GM23248 (cell line): Measurements from ENCODE around the gene EDAR. TPM values are rescaled to one million over a fixed set of nuclear protein-coding genes. Genes with fewer than 3 reads are reported as not detected.

Experiments
- DNase-seq: peaks from one replicate; pipeline ENCODE4 v3.0.0-alpha.2; 2015
- H2AFZ ChIP-seq: fragments of 200-600 bp; sonication (generic); 2 replicates; pipeline ENCODE4 v1.6.1; 2016; ENCODE audit warnings: antibody characterized with exemption
- H3F3A ChIP-seq: fragments of 200-600 bp; sonication (generic); 2 replicates; pipeline ENCODE4 v1.6.1; 2016; ENCODE audit warnings: mild to moderate bottlenecking, antibody characterized with exemption, mixed run types; ENCODE audit not compliant: insufficient read depth
- H3K27ac ChIP-seq: fragments of 200-600 bp; sonication (generic); 2 replicates; pipeline ENCODE4 v1.5.1; 2016; ENCODE audit warnings: mild to moderate bottlenecking
- H3K27me3 ChIP-seq: fragments of 200-600 bp; sonication (generic); replicated peaks from 2 replicates; pipeline ENCODE4 v1.6.1; 2016; ENCODE audit warnings: mild to moderate bottlenecking; ENCODE audit not compliant: insufficient read depth
- H3K36me3 ChIP-seq: fragments of 200-600 bp; sonication (generic); 2 replicates; pipeline ENCODE4 v1.6.1; 2016; ENCODE audit warnings: low read depth, mild to moderate bottlenecking
- H3K4me1 ChIP-seq: fragments of 200-600 bp; sonication (generic); 2 replicates; pipeline ENCODE4 v1.6.1; 2016; ENCODE audit warnings: mild to moderate bottlenecking; ENCODE audit not compliant: insufficient read depth
- H3K4me2 ChIP-seq: fragments of 200-600 bp; sonication (generic); one replicate; pipeline ENCODE4 v1.6.1; 2016; ENCODE audit warnings: mild to moderate bottlenecking; ENCODE audit not compliant: unreplicated experiment
- H3K4me3 ChIP-seq: fragments of 200-600 bp; sonication (generic); 2 replicates; pipeline ENCODE4 v1.5.1; 2016; ENCODE audit warnings: mild to moderate bottlenecking
- H3K79me2 ChIP-seq: fragments of 200-600 bp; sonication (generic); 2 replicates; pipeline ENCODE4 v1.6.1; 2016; ENCODE audit warnings: mild to moderate bottlenecking; ENCODE audit not compliant: insufficient read depth
- H3K9ac ChIP-seq: fragments of 200-600 bp; sonication (generic); 2 replicates; pipeline ENCODE4 v1.6.1; 2016; ENCODE audit warnings: mild to moderate bottlenecking
- H3K9me2 ChIP-seq: fragments of 200-600 bp; sonication (generic); 2 replicates; pipeline ENCODE4 v1.6.1; 2016; ENCODE audit warnings: mixed run types, mild to moderate bottlenecking, moderate library complexity; ENCODE audit not compliant: insufficient read depth
- H3K9me3 ChIP-seq: fragments of 200-600 bp; sonication (generic); one replicate; pipeline ENCODE4 v1.6.1; 2017; ENCODE audit warnings: low read depth
- H4K20me1 ChIP-seq: fragments of 200-600 bp; sonication (generic); 2 replicates; pipeline ENCODE4 v1.6.0; 2016; ENCODE audit not compliant: insufficient read depth
- EZH2 ChIP-seq: fragments of 200-600 bp; sonication (generic); IDR thresholded peaks from 2 replicates; pipeline ENCODE4 v1.6.1; 2018; ENCODE audit warnings: antibody characterized with exemption, mild to moderate bottlenecking; ENCODE audit not compliant: insufficient read depth, poor library complexity, severe bottlenecking
- EZH2phosphoT487 ChIP-seq: fragments of 200-600 bp; sonication (generic); IDR thresholded peaks from 2 replicates; pipeline ENCODE4 v1.6.1; 2018; ENCODE audit warnings: antibody characterized with exemption, moderate library complexity, mild to moderate bottlenecking, low read depth; ENCODE audit not compliant: insufficient read depth
- WGBS, 2 experiments: methylation state at CpG; one replicate each; pipeline ENCODE4 v1.1.6; 2015 to 2017; ENCODE audit warnings: low lambda C conversion rate in 2 of 2, low coverage in 1 of 2; ENCODE audit errors: missing lambda C conversion rate in 2 of 2; 5-methylcytosine and 5-hydroxymethylcytosine counted together
- in situ Hi-C: fragments of 300-500 bp; cut with MboI; formaldehyde crosslinking; loops from 2 replicates; pipeline ENCODE4 v1.15.0; 2020
- polyA plus RNA-seq: library from polyadenylated mRNA; unstranded; fragments of >200 nt; fragmentation: Nextera tagmentation; extraction: Ambion mirVana; gene quantifications from 2 replicates; pipeline ENCODE4 v1.2.1, GENCODE V29; 2016
- total RNA-seq: library from RNA; depleted of rRNA; stranded (reverse); fragments of >200 nt; shearing (Covaris generic); gene quantifications from 2 replicates; pipeline ENCODE4 v1.2.3, GENCODE V29; 2014

Gene EDAR
- total and polyA plus RNA-seq, 2 experiments from 2014 or later, result not detected

GRCh38 chr2:108972663-108973062 lies 16.4 kb downstream of the EDAR start:
- peaks cover 36% of the 10 kb centered on the region for H3K27me3 ChIP-seq
- 81 to 88% methylated on average over 6 of the region's 6 CpGs for WGBS, 2 experiments
- in situ Hi-C loops, result no loop called here
- H3K79me2 ChIP-seq, result no peaks in the 10 kb centered on the region
- H3K36me3 ChIP-seq, result no peaks in the 10 kb centered on the region
- no peak overlapping the region for H2AFZ ChIP-seq
- TF ChIP-seq EZH2phosphoT487, result no peak
- no peak for TF ChIP-seq EZH2
- 0 out of 2 replicates have a peak, but pooled peaks cover 5% of the 10 kb centered on the region for H3F3A ChIP-seq
- H3K4me3 ChIP-seq, result no peak overlapping the region
- H3K4me1 ChIP-seq, result peaks cover 6% of the 10 kb centered on the region; the same call in 1 of the 2 replicates
- H3K9me2 ChIP-seq, result no peaks in the 10 kb centered on the region
- H3K27ac ChIP-seq, result no peak overlapping the region
- no peak overlapping the region for H3K9ac ChIP-seq
- no peak for DNase-seq
- no peaks in the 10 kb centered on the region for H3K9me3 ChIP-seq
- H3K4me2 ChIP-seq, result no peak overlapping the region
- no peaks in the 10 kb centered on the region for H4K20me1 ChIP-seq

- Histone ChIP-seq H3K4me2 (peak overlapping the region; percentile 17), H3K9ac (no peak overlapping the region), H3K4me1 (peaks cover 6% of the 10 kb centered on the region; the same call in 1 of the 2 replicates), H2AFZ (peak overlapping the region; percentile 43), H4K20me1 (no peaks in the 10 kb centered on the region), H3K9me3 (no peaks in the 10 kb centered on the region), H3K4me3 (no peak overlapping the region), H3K79me2 (no peaks in the 10 kb centered on the region), H3K36me3 (no peaks in the 10 kb centered on the region), H3K9me2 (no peaks in the 10 kb centered on the region), H3K27me3 (peaks cover 43% of the 10 kb centered on the region), H3F3A (0 out of 2 replicates have a peak, but pooled peaks cover 5% of the 10 kb centered on the region), H3K27ac (no peak overlapping the region)
- 12% methylated on average over 22 of the region's 22 CpGs for WGBS, 2 experiments
- in situ Hi-C loops, result no loop called here
- DNase-seq, result peak; percentile 85
- TF ChIP-seq EZH2phosphoT487, result no peak
- TF ChIP-seq EZH2, result no peak
These were observed 17.1 kb downstream of the EDAR start for GRCh38 chr2:108971661-108972566.

GRCh38 chr2:108970369-108970768 lies 18.7 kb downstream of the EDAR start:
- H3F3A ChIP-seq, result 0 out of 2 replicates have a peak, but pooled peaks cover 5% of the 10 kb centered on the region
- no peak overlapping the region for H3K4me3 ChIP-seq
- H3K9me3 ChIP-seq, result no peaks in the 10 kb centered on the region
- H4K20me1 ChIP-seq, result no peaks in the 10 kb centered on the region
- WGBS, 2 experiments, result 87 to 89% methylated on average over 1 of the region's 1 CpG
- no peaks in the 10 kb centered on the region for H3K79me2 ChIP-seq
- no peak overlapping the region for H2AFZ ChIP-seq
- no peaks in the 10 kb centered on the region for H3K36me3 ChIP-seq
- no peak for DNase-seq
- no peaks in the 10 kb centered on the region for H3K9me2 ChIP-seq
- H3K9ac ChIP-seq, result no peak overlapping the region
- TF ChIP-seq EZH2phosphoT487, result no peak
- no peak for TF ChIP-seq EZH2
- in situ Hi-C loops, result no loop called here
- H3K27ac ChIP-seq, result no peak overlapping the region
- H3K4me1 ChIP-seq, result peaks cover 6% of the 10 kb centered on the region; the same call in 1 of the 2 replicates
- no peak overlapping the region for H3K4me2 ChIP-seq
- H3K27me3 ChIP-seq, result peaks cover 36% of the 10 kb centered on the region

GRCh38 chr2:108969856-108970255 lies 19.2 kb downstream of the EDAR start:
- no peak overlapping the region for H3K4me2 ChIP-seq
- H3K79me2 ChIP-seq, result no peaks in the 10 kb centered on the region
- TF ChIP-seq EZH2phosphoT487 (no peak), EZH2 (no peak)
- H3K4me3 ChIP-seq, result no peak overlapping the region
- H3K36me3 ChIP-seq, result no peaks in the 10 kb centered on the region
- H3K4me1 ChIP-seq, result peaks cover 6% of the 10 kb centered on the region; the same call in 1 of the 2 replicates
- DNase-seq, result no peak
- peaks cover 35% of the 10 kb centered on the region for H3K27me3 ChIP-seq
- H3K27ac ChIP-seq, result no peak overlapping the region
- no peaks in the 10 kb centered on the region for H3K9me2 ChIP-seq
- no peak overlapping the region for H3K9ac ChIP-seq
- no peaks in the 10 kb centered on the region for H3K9me3 ChIP-seq
- H3F3A ChIP-seq, result 0 out of 2 replicates have a peak, but pooled peaks cover 5% of the 10 kb centered on the region
- 72 to 79% methylated on average over 6 of the region's 6 CpGs for WGBS, 2 experiments
- no peaks in the 10 kb centered on the region for H4K20me1 ChIP-seq
- in situ Hi-C loops, result no loop called here
- no peak overlapping the region for H2AFZ ChIP-seq
